ENCODE results near the gene MAPT. TPM values are rescaled to one million over a fixed set of nuclear protein-coding genes. Genes with fewer than 3 reads are reported as not detected.

MAPT gene
- total and polyA plus RNA-seq, 7 experiments from 2014 or later, result 0.12 to 1.3 (median 0.80) TPM

GRCh38 chr17:46000757-46001156, 106.4 kb downstream of the MAPT start:
- intact Hi-C loops (cut with micrococcal nuclease), result loop anchor here in 1 of 2 donors (5.0 kb wide), 1 partner anchor 42 kb away; no protein-coding TSS in a partner anchor

GRCh38 chr17:46001390-46002310, 107.3 kb downstream of the MAPT start:
- ATAC-seq (no peak), DNase-seq (no peak)
- Histone ChIP-seq H3K9me3 (ENCODE audit: control insufficient read depth in 2 of 3, low read length in 3 of 3) (no peaks in the 10 kb centered on the region), H3K4me3 (ENCODE audit: low read length) (no peak overlapping the region), H3K27me3 (ENCODE audit: control insufficient read depth in 2 of 2, insufficient read depth in 2 of 2, low read length in 2 of 2) (no peaks in the 10 kb centered on the region), H3K36me3 (ENCODE audit: control insufficient read depth in 2 of 3, insufficient read depth in 3 of 3, low read length in 3 of 3) (no peaks in the 10 kb centered on the region), H3K27ac (ENCODE audit: low read depth, low read length) (no peak overlapping the region), H3K4me1 (ENCODE audit: control insufficient read depth in 2 of 2, insufficient read depth in 2 of 2, low read length in 2 of 2) (no peaks in the 10 kb centered on the region)
- no peak overlapping the region for H3K4me3 Mint-ChIP-seq
- H3K27me3 Mint-ChIP-seq, result peaks cover 0 to 5% (median 0%) of the 10 kb centered on the region in 5 donors
- intact Hi-C loops (cut with micrococcal nuclease), result loop anchor here (1.0 to 5.0 kb wide), 10 partner anchors 19 to 573 kb away; no protein-coding TSS in a partner anchor
- POLR2A ChIA-PET, result interaction anchor here (0.9 kb wide), 1 partner anchor 202 kb away, joined by 3 read pairs; no protein-coding TSS in a partner anchor
- no peak overlapping the region for H3K27ac Mint-ChIP-seq
- CTCF ChIA-PET, result interaction anchor here (0.5 to 5.2 kb wide), 12 partner anchors 15 to 1331 kb away, joined by 3 to 29 read pairs (median 6); partner anchors contain the start of gene KANSL1
- H3K36me3 Mint-ChIP-seq, result peaks cover 0 to 5% (median 0%) of the 10 kb centered on the region in 5 donors
- H3K9me3 Mint-ChIP-seq, result no peaks in the 10 kb centered on the region
- H3K4me1 Mint-ChIP-seq, result peaks cover 0 to 4% (median 0%) of the 10 kb centered on the region in 7 donors

More at GRCh38 chr17:46000757-46001156, 106.4 kb downstream of the MAPT start:
- H3K9me3 Mint-ChIP-seq, result no peaks in the 10 kb centered on the region
- Histone ChIP-seq H3K4me3 (ENCODE audit: low read length) (no peak overlapping the region), H3K27me3 (ENCODE audit: control insufficient read depth in 2 of 2, insufficient read depth in 2 of 2, low read length in 2 of 2) (no peaks in the 10 kb centered on the region), H3K9me3 (ENCODE audit: control insufficient read depth in 2 of 3, low read length in 3 of 3) (no peaks in the 10 kb centered on the region), H3K27ac (ENCODE audit: low read depth, low read length) (no peak overlapping the region), H3K4me1 (ENCODE audit: control insufficient read depth in 2 of 2, insufficient read depth in 2 of 2, low read length in 2 of 2) (no peaks in the 10 kb centered on the region), H3K36me3 (ENCODE audit: control insufficient read depth in 2 of 3, insufficient read depth in 3 of 3, low read length in 3 of 3) (no peaks in the 10 kb centered on the region)
- ChIA-PET CTCF (interaction anchor here (1.1 to 5.2 kb wide), 3 partner anchors 44 to 286 kb away, joined by 5 to 29 read pairs (median 29); no protein-coding TSS in a partner anchor), POLR2A (no interaction called here)
- no peak overlapping the region for H3K4me3 Mint-ChIP-seq
- ATAC-seq (no peak), DNase-seq (no peak)
- peaks cover 0 to 4% (median 0%) of the 10 kb centered on the region in 7 donors for H3K4me1 Mint-ChIP-seq
- peaks cover 0 to under 1% (median 0%) of the 10 kb centered on the region in 5 donors for H3K36me3 Mint-ChIP-seq
- H3K27me3 Mint-ChIP-seq, result peaks cover 0 to under 1% (median 0%) of the 10 kb centered on the region in 5 donors
- H3K27ac Mint-ChIP-seq, result no peak overlapping the region

- no peaks in the 10 kb centered on the region for H3K9me3 Mint-ChIP-seq
- ChIA-PET POLR2A (interaction anchor here (0.9 kb wide), 1 partner anchor 201 kb away, joined by 3 read pairs; no protein-coding TSS in a partner anchor), CTCF (interaction anchor here (0.6 to 5.2 kb wide), 13 partner anchors 14 to 370 kb away, joined by 3 to 29 read pairs (median 5); partner anchors contain the start of gene KANSL1)
- peaks cover 0 to 5% (median 0%) of the 10 kb centered on the region in 5 donors for H3K27me3 Mint-ChIP-seq
- Histone ChIP-seq H3K4me1 (ENCODE audit: control insufficient read depth in 2 of 2, insufficient read depth in 2 of 2, low read length in 2 of 2) (no peaks in the 10 kb centered on the region), H3K27ac (ENCODE audit: low read depth, low read length) (no peak overlapping the region), H3K36me3 (ENCODE audit: control insufficient read depth in 2 of 3, insufficient read depth in 3 of 3, low read length in 3 of 3) (no peaks in the 10 kb centered on the region), H3K9me3 (ENCODE audit: control insufficient read depth in 2 of 3, low read length in 3 of 3) (no peaks in the 10 kb centered on the region), H3K27me3 (ENCODE audit: control insufficient read depth in 2 of 2, insufficient read depth in 2 of 2, low read length in 2 of 2) (no peaks in the 10 kb centered on the region), H3K4me3 (ENCODE audit: low read length) (no peak overlapping the region)
- DNase-seq (peak; percentile 43 to 81 (median 70)), ATAC-seq (peak; percentile 96)
- H3K27ac Mint-ChIP-seq, result no peak overlapping the region
- H3K36me3 Mint-ChIP-seq, result peaks cover 0 to 5% (median 0%) of the 10 kb centered on the region in 5 donors
- intact Hi-C loops (cut with micrococcal nuclease), result loop anchor here (1.0 to 5.0 kb wide), 10 partner anchors 18 to 574 kb away; no protein-coding TSS in a partner anchor
- H3K4me1 Mint-ChIP-seq, result peaks cover 0 to 4% (median 0%) of the 10 kb centered on the region in 7 donors
- no peak overlapping the region for H3K4me3 Mint-ChIP-seq
Measured at GRCh38 chr17:46002311-46002972, 108.1 kb downstream of the MAPT start.

GRCh38 chr17:46002973-46003316, 108.6 kb downstream of the MAPT start:
- ChIA-PET POLR2A (interaction anchor here (0.9 to 1.4 kb wide), 2 partner anchors 42 to 201 kb away, joined by 3 read pairs; no protein-coding TSS in a partner anchor), CTCF (interaction anchor here (0.6 to 5.2 kb wide), 11 partner anchors 14 to 371 kb away, joined by 3 to 29 read pairs (median 5); no protein-coding TSS in a partner anchor)
- peaks cover 0 to 5% (median 0%) of the 10 kb centered on the region in 5 donors for H3K27me3 Mint-ChIP-seq
- DNase-seq, result no peak
- H3K9me3 Mint-ChIP-seq, result no peaks in the 10 kb centered on the region
- no peak overlapping the region for H3K27ac Mint-ChIP-seq
- H3K4me3 Mint-ChIP-seq, result no peak overlapping the region
- H3K4me3 ChIP-seq (ENCODE audit: low read length), result no peak overlapping the region
- intact Hi-C loops (cut with micrococcal nuclease), result loop anchor here (1.0 to 5.0 kb wide), 10 partner anchors 17 to 574 kb away; no protein-coding TSS in a partner anchor
- H3K9me3 ChIP-seq (ENCODE audit: control insufficient read depth in 2 of 3, low read length in 3 of 3), result no peaks in the 10 kb centered on the region
- peaks cover 0 to 4% (median 0%) of the 10 kb centered on the region in 7 donors for H3K4me1 Mint-ChIP-seq
- no peaks in the 10 kb centered on the region for H3K36me3 ChIP-seq (ENCODE audit: control insufficient read depth in 2 of 3, insufficient read depth in 3 of 3, low read length in 3 of 3)
- H3K27me3 ChIP-seq (ENCODE audit: control insufficient read depth in 2 of 2, insufficient read depth in 2 of 2, low read length in 2 of 2), result no peaks in the 10 kb centered on the region
- H3K27ac ChIP-seq (ENCODE audit: low read depth, low read length), result no peak overlapping the region
- no peak for ATAC-seq
- no peaks in the 10 kb centered on the region for H3K4me1 ChIP-seq (ENCODE audit: control insufficient read depth in 2 of 2, insufficient read depth in 2 of 2, low read length in 2 of 2)
- peaks cover 0 to 5% (median 0%) of the 10 kb centered on the region in 5 donors for H3K36me3 Mint-ChIP-seq

GRCh38 chr17:46003907-46004748, 109.8 kb downstream of the MAPT start:
- Mint-ChIP-seq H3K4me3 (no peak overlapping the region), H3K27me3 (peaks cover 0 to 7% (median 0%) of the 10 kb centered on the region in 5 donors), H3K9me3 (no peaks in the 10 kb centered on the region), H3K36me3 (peaks cover 0 to 5% (median 0%) of the 10 kb centered on the region in 5 donors), H3K4me1 (peaks cover 0 to 4% (median 0%) of the 10 kb centered on the region in 7 donors), H3K27ac (no peak overlapping the region)
- POLR2A ChIA-PET, result interaction anchor here (1.4 kb wide), 1 partner anchor 41 kb away, joined by 3 read pairs; no protein-coding TSS in a partner anchor
- Histone ChIP-seq H3K4me3 (ENCODE audit: low read length) (no peak overlapping the region), H3K27me3 (ENCODE audit: control insufficient read depth in 2 of 2, insufficient read depth in 2 of 2, low read length in 2 of 2) (no peaks in the 10 kb centered on the region), H3K9me3 (ENCODE audit: control insufficient read depth in 2 of 3, low read length in 3 of 3) (no peaks in the 10 kb centered on the region), H3K4me1 (ENCODE audit: control insufficient read depth in 2 of 2, insufficient read depth in 2 of 2, low read length in 2 of 2) (no peaks in the 10 kb centered on the region), H3K27ac (ENCODE audit: low read depth, low read length) (no peak overlapping the region), H3K36me3 (ENCODE audit: control insufficient read depth in 2 of 3, insufficient read depth in 3 of 3, low read length in 3 of 3) (no peaks in the 10 kb centered on the region)
- DNase-seq, result no peak
- no peak for ATAC-seq
- CTCF ChIA-PET, result interaction anchor here (0.5 to 5.2 kb wide), 10 partner anchors 13 to 1610 kb away, joined by 3 to 29 read pairs (median 6); no protein-coding TSS in a partner anchor
- intact Hi-C loops (cut with micrococcal nuclease), result loop anchor here (2.0 to 5.0 kb wide), 4 partner anchors 38 to 575 kb away; no protein-coding TSS in a partner anchor

Data from naive thymus-derived CD4-positive, alpha-beta T cell (primary cell).